Measurements from ENCODE around the gene NSD2.

Gene NSD2

GRCh38 chr4:1988327-1988724 lies 117.1 kb downstream of the NSD2 start:
- TF ChIP-seq TAF1 (IDR thresholded peaks at IDR 0.05; ENCODE audit: borderline replicate concordance, insufficient read depth, low read length) (no peak), FOXP2 (optimal IDR thresholded peaks at IDR 0.05; ENCODE audit: borderline replicate concordance, extremely low read depth, extremely low read length, insufficient read depth) (no peak)

- no peak for TF ChIP-seq REST (IDR thresholded peaks at IDR 0.05; ENCODE audit: insufficient read depth in 1 of 2, low read depth in 2 of 2, low read length in 2 of 2)
- TF ChIP-seq SIN3A (IDR thresholded peaks at IDR 0.05; ENCODE audit: borderline replicate concordance, insufficient read depth, low read length): no peak
- TF ChIP-seq POLR2AphosphoS5 (IDR thresholded peaks at IDR 0.05; ENCODE audit: low read depth, low read length): no peak
- TF ChIP-seq FOXP2 (optimal IDR thresholded peaks at IDR 0.05; ENCODE audit: borderline replicate concordance, extremely low read depth, extremely low read length, insufficient read depth): no peak
- TF ChIP-seq TAF1 (IDR thresholded peaks at IDR 0.05; ENCODE audit: borderline replicate concordance, insufficient read depth, low read length): no peak
Observed at GRCh38 chr4:1989533-1990347, 118.5 kb downstream of the NSD2 start.

- TF ChIP-seq REST (IDR thresholded peaks at IDR 0.05; ENCODE audit: insufficient read depth in 1 of 2, low read depth in 2 of 2, low read length in 2 of 2) (no peak), TAF1 (IDR thresholded peaks at IDR 0.05; ENCODE audit: borderline replicate concordance, insufficient read depth, low read length) (no peak), POLR2AphosphoS5 (IDR thresholded peaks at IDR 0.05; ENCODE audit: low read depth, low read length) (no peak), SIN3A (IDR thresholded peaks at IDR 0.05; ENCODE audit: borderline replicate concordance, insufficient read depth, low read length) (no peak), FOXP2 (optimal IDR thresholded peaks at IDR 0.05; ENCODE audit: borderline replicate concordance, extremely low read depth, extremely low read length, insufficient read depth) (no peak)
Observed at GRCh38 chr4:1990348-1990645, 119.1 kb downstream of the NSD2 start.

- TF ChIP-seq SIN3A (IDR thresholded peaks at IDR 0.05; ENCODE audit: borderline replicate concordance, insufficient read depth, low read length): no peak
- no peak for TF ChIP-seq FOXP2 (optimal IDR thresholded peaks at IDR 0.05; ENCODE audit: borderline replicate concordance, extremely low read depth, extremely low read length, insufficient read depth)
- TF ChIP-seq REST (IDR thresholded peaks at IDR 0.05; ENCODE audit: insufficient read depth in 1 of 2, low read depth in 2 of 2, low read length in 2 of 2): no peak
- TF ChIP-seq POLR2AphosphoS5 (IDR thresholded peaks at IDR 0.05; ENCODE audit: low read depth, low read length): no peak
- no peak for TF ChIP-seq TAF1 (IDR thresholded peaks at IDR 0.05; ENCODE audit: borderline replicate concordance, insufficient read depth, low read length)
Observed at GRCh38 chr4:1990676-1991075, 119.5 kb downstream of the NSD2 start.

GRCh38 chr4:1991087-1991486 lies 119.9 kb downstream of the NSD2 start:
- TF ChIP-seq SIN3A (IDR thresholded peaks at IDR 0.05; ENCODE audit: borderline replicate concordance, insufficient read depth, low read length) (no peak), POLR2AphosphoS5 (IDR thresholded peaks at IDR 0.05; ENCODE audit: low read depth, low read length) (no peak), TAF1 (IDR thresholded peaks at IDR 0.05; ENCODE audit: borderline replicate concordance, insufficient read depth, low read length) (no peak), FOXP2 (optimal IDR thresholded peaks at IDR 0.05; ENCODE audit: borderline replicate concordance, extremely low read depth, extremely low read length, insufficient read depth) (no peak), REST (IDR thresholded peaks at IDR 0.05; ENCODE audit: insufficient read depth in 1 of 2, low read depth in 2 of 2, low read length in 2 of 2) (no peak)

Data from PFSK-1 (cell line).